CD4-positive, alpha-beta T cell treated with Interleukin-6 at 100 ng/mL for 8 hours (primary cell): ENCODE results near the gene SVEP1.

Experiments
- DNase-seq: peaks from one replicate; pipeline ENCODE4 v3.0.0-alpha.2; 2020; ENCODE audit warnings: mixed read lengths, low spot score

The SVEP1 gene

DNA sequence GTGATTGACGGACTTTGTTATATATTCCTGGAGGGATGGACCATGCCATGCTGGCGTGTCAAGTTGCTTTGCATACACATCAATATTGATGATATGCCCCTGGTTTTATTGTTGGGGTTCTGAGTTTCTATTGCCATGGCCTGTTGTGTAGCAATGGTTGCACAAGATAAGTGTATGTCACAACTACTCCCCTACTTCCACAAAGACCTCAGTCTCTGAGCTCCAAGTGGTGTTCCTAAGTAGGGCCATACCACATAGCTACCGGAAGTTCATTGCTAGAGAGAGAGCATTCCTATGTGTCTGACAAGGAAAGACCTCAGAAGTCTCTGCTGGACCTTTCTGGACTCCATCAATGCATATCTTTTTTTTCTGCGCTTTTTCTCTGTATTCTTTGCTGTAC lies 261.6 kb downstream of the SVEP1 start:
- DNase-seq = no peak

DNA sequence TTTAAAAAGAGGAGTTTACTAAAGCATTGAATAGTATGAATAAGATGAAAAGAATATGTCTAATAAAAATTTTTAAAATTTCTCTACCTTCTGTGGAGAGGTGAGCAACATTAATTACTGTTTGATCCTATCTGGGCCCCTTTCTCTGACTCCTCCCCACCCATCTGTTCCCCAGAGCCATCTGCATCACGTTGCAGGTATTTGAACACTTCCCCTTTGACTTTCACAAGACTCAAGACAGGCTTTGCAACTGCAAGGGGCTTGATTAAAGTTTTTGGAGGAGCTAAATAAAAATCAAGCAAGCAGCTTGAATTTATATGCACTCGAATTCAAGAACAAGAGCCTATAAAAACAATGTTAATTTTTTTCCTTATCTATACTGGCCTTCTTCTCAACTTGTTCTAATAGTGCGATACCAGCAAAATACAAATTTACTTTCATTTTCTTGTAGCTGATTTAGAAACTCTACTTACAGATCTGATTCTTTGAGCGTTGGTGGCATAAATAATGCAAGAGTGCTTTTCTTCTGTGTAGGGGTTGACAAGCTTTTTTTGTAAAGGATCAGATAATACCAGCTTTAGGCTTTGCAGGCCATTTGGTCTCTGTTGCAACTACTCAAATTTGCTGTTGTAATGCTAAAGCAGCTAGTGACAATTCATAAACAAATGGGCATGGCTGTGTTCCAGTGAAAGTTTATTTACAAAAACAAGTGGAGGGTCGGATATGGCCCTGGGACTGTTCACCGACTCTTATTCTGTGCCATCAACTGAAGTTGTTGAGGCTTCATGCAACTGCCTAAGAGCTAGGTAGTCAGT lies 263.1 kb downstream of the SVEP1 start:
- DNase-seq = no peak
